Gastrocnemius medialis (tissue), 4 donors: ENCODE results near the gene FHL3. TPM values are rescaled to one million over a fixed set of nuclear protein-coding genes. Genes with fewer than 3 reads are reported as not detected.

Experiments
- ATAC-seq, 2 donors: fragments of 150-250 bp; one replicate each; pipeline ENCODE4 v1.9.1; 2016
- DNase-seq, 2 donors: peaks; one replicate each; pipeline ENCODE4 v3.0.0-alpha.2; 2019
- H3K27ac ChIP-seq, 4 donors: fragments of 200-600 bp; sonication (generic); 1 replicate in 1 of 4; 2 replicates in 3 of 4; pipeline ENCODE4 v1.5.1; 2016 to 2018; ENCODE audit warnings: mild to moderate bottlenecking in 2 of 4, moderate library complexity in 1 of 4
- H3K27me3 ChIP-seq, 3 donors: fragments of 200-600 bp; sonication (generic) in 2 of 3; 1 replicate in 1 of 3; 2 replicates in 2 of 3; pipeline versions ENCODE4 v1.5.1 to v1.6.0; 2016 to 2019; ENCODE audit warnings: mild to moderate bottlenecking in 1 of 3, moderate library complexity in 1 of 3
- H3K36me3 ChIP-seq, 2 donors: fragments of 200-600 bp; sonication (generic) in 1 of 2; one replicate each; pipeline ENCODE4 v1.5.1; 2017 to 2018
- H3K4me1 ChIP-seq, 2 donors: fragments of 200-600 bp; sonication (generic) in 1 of 2; one replicate each; pipeline ENCODE4 v1.5.1; 2016 to 2017; ENCODE audit warnings: mild to moderate bottlenecking in 2 of 2
- H3K4me3 ChIP-seq, 4 donors: fragments of 200-600 bp; sonication (generic) in 3 of 4; 1 replicate in 1 of 4; 2 replicates in 3 of 4; pipeline ENCODE4 v1.5.1; 2016 to 2019; ENCODE audit warnings: mild to moderate bottlenecking in 2 of 4
- H3K9me3 ChIP-seq, 3 donors: fragments of 200-600 bp; sonication (generic) in 2 of 3; 1 replicate in 1 of 3; 2 replicates in 2 of 3; pipeline ENCODE4 v1.5.1; 2016 to 2019
- POLR2A ChIP-seq, 2 donors: fragments of 450-650 bp; IDR thresholded peaks; one replicate each; pipeline ENCODE4 v1.6.1; 2017; ENCODE audit warnings: antibody characterized with exemption in 2 of 2, mild to moderate bottlenecking in 2 of 2, moderate library complexity in 2 of 2
- in situ Hi-C, 4 donors: fragments of 200-750 bp; cut with MboI; loops; one replicate each; pipeline versions ENCODE4 v1.15.0 to v1.8.0; 2017; ENCODE audit warnings: low sequenced_read_pairs in 4 of 4
- intact Hi-C: fragments of 100-400 bp; cut with DNase I; formaldehyde crosslinking; loops from one replicate; pipeline ENCODE4 v1.15.1; 2023; ENCODE audit warnings: low total_unique reads
- total RNA-seq, 4 donors: library from RNA; depleted of rRNA; stranded (reverse); fragments of >200 nt; gene quantifications; one replicate each; pipeline versions ENCODE4 v1.1.0 to v1.2.3, GENCODE V29; 2016
- TF ChIP-seq, protein P1 (sequence below), 5 experiments: fragments of 450-650 bp in 3 of 5; fragments of 200-600 bp in 2 of 5; sonication (generic) in 2 of 5; IDR thresholded peaks in 4 of 5; conservative IDR thresholded peaks in 1 of 5; 1 replicate in 4 of 5; 2 replicates in 1 of 5; pipeline ENCODE4 v1.5.1; 2016 to 2019; ENCODE audit warnings: antibody characterized with exemption in 5 of 5, mild to moderate bottlenecking in 3 of 5, moderate library complexity in 3 of 5

Gene FHL3
- total RNA-seq, 4 donors from 2014 or later, result 725 to 1,282 (median 1,051) TPM

DNA sequence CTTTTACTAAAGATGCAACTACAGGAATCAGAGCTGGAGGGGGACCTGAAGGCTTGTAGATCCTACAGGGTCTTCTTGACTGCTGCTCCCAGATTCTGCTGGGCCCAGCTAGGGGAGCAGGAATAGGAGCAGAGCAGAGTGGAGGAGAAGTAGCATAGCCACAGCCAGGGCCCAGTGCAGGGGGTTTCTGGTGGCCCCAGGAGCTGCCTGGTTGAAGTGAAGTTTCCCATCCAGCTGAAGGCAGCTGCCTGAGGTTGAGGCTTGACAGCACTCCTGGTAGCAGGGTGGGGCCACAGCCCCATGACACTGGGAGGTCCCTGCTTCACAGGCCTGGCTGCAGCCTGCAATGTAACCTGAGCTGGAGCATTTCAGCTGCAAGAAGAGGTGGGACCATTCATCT, 56.5 kb downstream of the FHL3 start:
- in situ Hi-C loops (no loop called here), intact Hi-C loops (loop anchor here (5.0 kb wide), 2 partner anchors 78 to 137 kb away; no protein-coding TSS in a partner anchor)
- no peaks in the 10 kb centered on the region for H3K9me3 ChIP-seq
- no peaks in the 10 kb centered on the region for H3K27me3 ChIP-seq
- TF ChIP-seq POLR2A (IDR thresholded peaks at IDR 0.05), result no peak
- DNase-seq (no peak), ATAC-seq (no peak)
- peaks cover 10 to 23% of the 10 kb centered on the region in 2 donors for H3K4me1 ChIP-seq
- H3K4me3 ChIP-seq, result no peak overlapping the region
- H3K36me3 ChIP-seq, result peaks cover 0 to 10% of the 10 kb centered on the region in 2 donors
- no peak overlapping the region for H3K27ac ChIP-seq

DNA sequence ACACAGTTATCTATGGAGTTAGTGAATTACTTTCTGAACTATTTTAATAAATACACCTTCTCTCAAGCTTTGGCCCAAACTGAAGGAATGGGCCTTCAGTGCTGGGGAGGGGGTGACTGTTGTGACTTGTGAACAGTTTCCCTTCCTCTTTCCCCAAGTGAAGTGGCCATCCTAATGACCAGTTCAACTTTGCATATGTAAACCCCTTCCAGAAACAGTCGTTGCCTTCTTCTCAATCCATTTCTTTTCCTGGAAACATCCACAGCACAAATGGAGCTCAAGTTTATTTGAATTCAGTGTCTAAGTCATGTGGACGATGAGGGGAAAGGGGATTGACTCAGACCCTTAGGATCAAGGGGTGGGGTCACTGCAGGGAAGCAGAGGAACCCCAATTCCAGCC, 57.1 kb downstream of the FHL3 start:
- Histone ChIP-seq H3K4me3 (no peak overlapping the region), H3K4me1 (peaks cover 10 to 23% of the 10 kb centered on the region in 2 donors), H3K27ac (peak overlapping the region in 2 of 4 donors; percentile 89 to 92), H3K27me3 (no peaks in the 10 kb centered on the region), H3K9me3 (no peaks in the 10 kb centered on the region), H3K36me3 (peaks cover 0 to 17% of the 10 kb centered on the region in 2 donors)
- no peak for TF ChIP-seq POLR2A (IDR thresholded peaks at IDR 0.05)
- TF ChIP-seq, protein P1, sequence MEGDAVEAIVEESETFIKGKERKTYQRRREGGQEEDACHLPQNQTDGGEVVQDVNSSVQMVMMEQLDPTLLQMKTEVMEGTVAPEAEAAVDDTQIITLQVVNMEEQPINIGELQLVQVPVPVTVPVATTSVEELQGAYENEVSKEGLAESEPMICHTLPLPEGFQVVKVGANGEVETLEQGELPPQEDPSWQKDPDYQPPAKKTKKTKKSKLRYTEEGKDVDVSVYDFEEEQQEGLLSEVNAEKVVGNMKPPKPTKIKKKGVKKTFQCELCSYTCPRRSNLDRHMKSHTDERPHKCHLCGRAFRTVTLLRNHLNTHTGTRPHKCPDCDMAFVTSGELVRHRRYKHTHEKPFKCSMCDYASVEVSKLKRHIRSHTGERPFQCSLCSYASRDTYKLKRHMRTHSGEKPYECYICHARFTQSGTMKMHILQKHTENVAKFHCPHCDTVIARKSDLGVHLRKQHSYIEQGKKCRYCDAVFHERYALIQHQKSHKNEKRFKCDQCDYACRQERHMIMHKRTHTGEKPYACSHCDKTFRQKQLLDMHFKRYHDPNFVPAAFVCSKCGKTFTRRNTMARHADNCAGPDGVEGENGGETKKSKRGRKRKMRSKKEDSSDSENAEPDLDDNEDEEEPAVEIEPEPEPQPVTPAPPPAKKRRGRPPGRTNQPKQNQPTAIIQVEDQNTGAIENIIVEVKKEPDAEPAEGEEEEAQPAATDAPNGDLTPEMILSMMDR (IDR thresholded peaks at IDR 0.05 in 4 of 5, conservative IDR thresholded peaks at IDR 0.05 in 1 of 5), result no peak
- in situ Hi-C loops, result no loop called here
- ATAC-seq, result no peak
- intact Hi-C loops, result loop anchor here (5.0 kb wide), 2 partner anchors 79 to 136 kb away; no protein-coding TSS in a partner anchor
- DNase-seq, result no peak

DNA sequence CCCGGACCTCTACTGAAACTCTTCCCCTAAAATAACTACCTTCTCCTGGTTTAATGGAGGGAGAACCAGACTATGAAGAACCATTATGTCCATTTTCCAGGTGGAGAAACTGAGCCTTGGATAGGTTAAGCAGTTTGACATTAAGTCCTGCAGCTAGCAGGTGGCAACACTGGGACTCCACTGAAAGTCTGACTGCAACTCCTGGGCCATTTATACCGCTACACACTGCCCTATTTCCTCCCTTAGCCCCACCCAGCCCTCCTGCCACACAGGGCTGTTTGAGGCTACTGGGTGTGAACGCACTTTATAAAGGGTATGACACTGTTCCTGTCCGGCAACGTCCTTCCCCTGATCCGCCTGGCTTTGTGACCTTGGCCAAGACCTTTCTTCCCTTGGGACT, 58.0 kb downstream of the FHL3 start:
- Histone ChIP-seq H3K4me3 (peak overlapping the region; percentile 63 to 87 (median 78)), H3K9me3 (no peaks in the 10 kb centered on the region), H3K27me3 (no peaks in the 10 kb centered on the region), H3K36me3 (peaks cover 0 to 25% of the 10 kb centered on the region in 2 donors), H3K4me1 (peaks cover 10 to 23% of the 10 kb centered on the region in 2 donors), H3K27ac (peak overlapping the region; percentile 82 to 94 (median 90))
- intact Hi-C loops, result loop anchor here (1.0 to 5.0 kb wide), 3 partner anchors 43 to 135 kb away; partner anchors contain the start of gene SF3A3
- ATAC-seq, result no peak
- no peak for DNase-seq
- TF ChIP-seq, protein P1 (IDR thresholded peaks at IDR 0.05 in 4 of 5, conservative IDR thresholded peaks at IDR 0.05 in 1 of 5), result no peak
- TF ChIP-seq POLR2A (IDR thresholded peaks at IDR 0.05), result no peak
- in situ Hi-C loops, result no loop called here

Other genes starting within 250 kb of the FHL3 start
- under 1 TPM in 1 of 4 donors, not detected in 3; 0.17 TPM for gene EPHA10, start 240.4 kb downstream of the FHL3 start, total RNA-seq
- gene MANEAL, start 211.7 kb downstream of the FHL3 start, total RNA-seq, result 1 to 10 TPM; 2.3 to 9.9 (median 4.0) TPM
- gene C1orf122, start 197.7 kb downstream of the FHL3 start, total RNA-seq, result 10 to 100 TPM; 41.2 to 96.0 (median 56.8) TPM
- 10 to 100 TPM; 11.2 to 13.6 (median 11.7) TPM for gene YRDC, start 197.3 kb downstream of the FHL3 start, total RNA-seq
- gene MTF1, start 145.9 kb downstream of the FHL3 start, total RNA-seq, result 1 to 10 TPM; 4.0 to 9.4 (median 6.4) TPM
- 10 to 100 TPM in 2 of 4 donors, 1 to 10 TPM in 2; 6.8 to 13.4 (median 10.1) TPM for gene INPP5B, start 58.5 kb downstream of the FHL3 start, total RNA-seq
- 10 to 100 TPM; 23.0 to 41.4 (median 34.8) TPM for gene SF3A3, start 15.5 kb downstream of the FHL3 start, total RNA-seq
- gene UTP11, start 7.2 kb upstream of the FHL3 start, total RNA-seq, result 100 to 1,000 TPM; 141 to 206 (median 186) TPM
- 1 to 10 TPM in 1 of 4 donors, under 1 TPM in 3; 0.13 to 2.3 (median 0.69) TPM for gene POU3F1, start 41.3 kb upstream of the FHL3 start, total RNA-seq